ENCODE data around the gene TSEN54.

TSEN54 gene

GRCh38 chr17:75561927-75562603 lies 45.7 kb downstream of the TSEN54 start:
- in situ Hi-C loops (cut with MboI; ENCODE audit: low sequenced_read_pairs): no loop called here

- in situ Hi-C loops (cut with MboI; ENCODE audit: low sequenced_read_pairs): no loop called here
These were observed 46.9 kb downstream of the TSEN54 start for GRCh38 chr17:75563063-75563758.

- in situ Hi-C loops (cut with MboI; ENCODE audit: low sequenced_read_pairs): no loop called here
These were observed 47.9 kb downstream of the TSEN54 start for GRCh38 chr17:75564195-75564594.

GRCh38 chr17:75565066-75565465 lies 48.7 kb downstream of the TSEN54 start:
- in situ Hi-C loops (cut with MboI; ENCODE audit: low sequenced_read_pairs): no loop called here

- in situ Hi-C loops (cut with MboI; ENCODE audit: low sequenced_read_pairs): no loop called here
These were observed 49.3 kb downstream of the TSEN54 start for GRCh38 chr17:75565618-75566017.

- in situ Hi-C loops (cut with MboI; ENCODE audit: low sequenced_read_pairs): no loop called here
These were observed 50.1 kb downstream of the TSEN54 start for GRCh38 chr17:75566416-75566815.

- in situ Hi-C loops (cut with MboI; ENCODE audit: low sequenced_read_pairs): no loop called here
These were observed 50.5 kb downstream of the TSEN54 start for GRCh38 chr17:75566834-75567233.

- in situ Hi-C loops (cut with MboI; ENCODE audit: low sequenced_read_pairs): no loop called here
These were observed 52.3 kb downstream of the TSEN54 start for GRCh38 chr17:75568412-75569255.

- in situ Hi-C loops (cut with MboI; ENCODE audit: low sequenced_read_pairs): no loop called here
These were observed 53.8 kb downstream of the TSEN54 start for GRCh38 chr17:75570034-75570676.

GRCh38 chr17:75570772-75571171 lies 54.4 kb downstream of the TSEN54 start:
- in situ Hi-C loops (cut with MboI; ENCODE audit: low sequenced_read_pairs): no loop called here

- in situ Hi-C loops (cut with MboI; ENCODE audit: low sequenced_read_pairs): no loop called here
These were observed 55.0 kb downstream of the TSEN54 start for GRCh38 chr17:75571197-75571884.

- in situ Hi-C loops (cut with MboI; ENCODE audit: low sequenced_read_pairs): no loop called here
These were observed 55.5 kb downstream of the TSEN54 start for GRCh38 chr17:75571885-75572215.

- in situ Hi-C loops (cut with MboI; ENCODE audit: low sequenced_read_pairs): no loop called here
These were observed 56.6 kb downstream of the TSEN54 start for GRCh38 chr17:75572713-75573539.

- in situ Hi-C loops (cut with MboI; ENCODE audit: low sequenced_read_pairs): no loop called here
These were observed 57.2 kb downstream of the TSEN54 start for GRCh38 chr17:75573540-75573957.

GRCh38 chr17:75573994-75574393 lies 57.7 kb downstream of the TSEN54 start:
- in situ Hi-C loops (cut with MboI; ENCODE audit: low sequenced_read_pairs): no loop called here

All from HL-60/S4 treated with retinoic acid at 250 ng/mL for 4 days and 3 days (cell line).